ENCODE results near the gene PTPRA. TPM values are rescaled to one million over a fixed set of nuclear protein-coding genes. Genes with fewer than 3 reads are reported as not detected.

Gene PTPRA
- total RNA-seq, 2 donors from 2014 or later: 41.4 to 55.5 TPM

DNA sequence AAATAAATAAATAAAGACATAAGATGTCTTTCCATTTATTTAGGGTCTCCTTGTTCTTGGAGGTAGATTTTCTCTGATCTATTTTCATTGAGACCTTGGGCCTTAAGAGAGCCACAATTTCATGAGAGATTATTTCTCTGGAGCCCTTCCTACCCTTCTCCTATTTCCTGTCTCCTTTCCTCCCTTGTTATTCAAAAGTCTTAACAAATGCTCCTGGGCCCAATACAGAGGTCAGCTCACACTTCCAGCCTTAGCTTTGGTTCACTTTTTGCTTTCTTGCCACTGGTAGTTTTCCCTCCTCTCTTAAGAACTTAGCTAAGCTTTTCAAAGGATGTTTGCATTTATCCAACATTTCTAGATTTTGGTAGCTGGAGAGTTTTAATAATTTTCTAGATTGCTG lies 44.0 kb downstream of the PTPRA start:
- ATAC-seq (no peak), DNase-seq (no peak)
- intact Hi-C loops (cut with DNase I, micrococcal nuclease): no loop called here

- intact Hi-C loops (cut with DNase I, micrococcal nuclease): no loop called here
- ATAC-seq (peak; percentile 61), DNase-seq (no peak)
Measured at GRCh38 chr20:2918096-2919049, 45.1 kb downstream of the PTPRA start.

DNA sequence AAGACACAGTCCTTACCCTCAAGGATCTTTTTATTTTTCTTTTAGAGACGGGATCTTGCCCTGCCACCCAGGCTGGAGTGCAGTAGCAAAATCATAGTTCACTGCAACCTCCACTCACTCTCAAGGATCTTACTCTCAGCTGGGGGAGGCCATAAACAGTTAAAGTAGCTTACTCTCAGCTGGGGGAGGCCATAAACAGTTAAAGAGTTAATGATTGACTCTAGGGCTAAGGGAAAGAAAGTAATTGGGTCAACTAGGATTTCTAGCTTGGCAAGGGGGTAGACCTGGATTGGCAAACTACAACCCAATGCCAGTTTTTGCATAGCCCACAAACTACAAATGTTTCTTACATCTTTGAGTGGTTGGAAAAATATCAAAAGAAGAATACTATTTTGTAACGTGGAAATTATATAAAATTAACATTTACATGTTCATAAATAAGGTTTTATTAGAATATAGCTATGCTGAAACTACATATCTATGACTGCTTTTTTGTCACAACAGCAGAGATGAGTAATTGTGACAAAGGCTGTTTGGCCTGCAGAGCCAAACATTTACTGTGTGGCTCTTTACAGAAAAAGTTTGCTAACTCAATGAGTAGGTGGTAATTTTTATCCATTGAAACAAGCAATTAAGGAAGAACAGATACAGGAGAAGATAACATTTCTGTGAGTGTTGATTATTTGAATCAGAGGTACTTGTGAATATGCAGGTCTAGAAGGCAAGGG lies 46.4 kb downstream of the PTPRA start:
- DNase-seq (no peak), ATAC-seq (peak; percentile 94)
- intact Hi-C loops (cut with DNase I, micrococcal nuclease): no loop called here

- DNase-seq (no peak), ATAC-seq (no peak)
- intact Hi-C loops (cut with DNase I, micrococcal nuclease): no loop called here
Measured at GRCh38 chr20:2920473-2920872, 47.2 kb downstream of the PTPRA start.

GRCh38 chr20:2921506-2921905 lies 48.2 kb downstream of the PTPRA start:
- DNase-seq (no peak), ATAC-seq (no peak)
- intact Hi-C loops (cut with DNase I, micrococcal nuclease): no loop called here

DNA sequence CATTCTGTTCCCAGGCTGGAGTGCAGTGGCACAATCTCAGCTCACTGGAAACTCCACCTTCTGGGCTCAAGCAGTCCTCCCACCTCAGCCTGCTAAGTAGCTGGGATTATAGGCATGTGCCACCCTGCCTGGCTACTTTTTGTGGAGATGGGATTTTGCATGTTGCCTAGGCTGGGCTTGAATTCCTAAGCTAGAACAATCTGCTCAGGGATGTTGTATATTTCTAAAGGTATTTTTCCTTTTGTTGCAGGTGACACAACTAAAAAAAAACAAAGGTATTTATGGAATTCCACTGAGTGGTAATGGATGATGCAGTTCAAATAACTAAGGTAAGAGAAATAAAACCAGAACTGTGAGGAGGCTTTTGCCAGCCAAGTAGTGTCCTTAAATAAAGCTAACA lies 49.7 kb downstream of the PTPRA start:
- intact Hi-C loops (cut with DNase I, micrococcal nuclease): no loop called here
- ATAC-seq (no peak), DNase-seq (no peak)

DNA sequence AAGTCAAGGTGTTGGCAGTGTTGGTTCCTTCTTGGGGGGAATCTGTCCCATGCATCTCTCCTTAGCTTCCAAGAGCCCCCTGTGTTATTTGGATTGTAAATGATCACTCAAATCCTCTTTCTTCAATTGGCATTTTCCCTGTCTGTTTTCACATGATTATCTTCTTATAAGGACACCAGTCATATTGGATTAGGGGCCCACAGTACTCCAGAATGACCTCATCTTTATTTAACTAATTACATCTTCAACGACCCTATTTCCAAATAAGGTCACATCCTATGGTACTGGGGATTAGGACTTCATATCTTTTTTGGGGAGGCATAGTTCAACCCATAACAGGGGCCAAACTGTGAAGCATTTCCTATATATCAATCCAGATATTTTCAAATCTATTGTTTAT lies 57.3 kb downstream of the PTPRA start:
- no peak for ATAC-seq
- intact Hi-C loops (cut with DNase I, micrococcal nuclease): no loop called here
- no peak for DNase-seq

DNA sequence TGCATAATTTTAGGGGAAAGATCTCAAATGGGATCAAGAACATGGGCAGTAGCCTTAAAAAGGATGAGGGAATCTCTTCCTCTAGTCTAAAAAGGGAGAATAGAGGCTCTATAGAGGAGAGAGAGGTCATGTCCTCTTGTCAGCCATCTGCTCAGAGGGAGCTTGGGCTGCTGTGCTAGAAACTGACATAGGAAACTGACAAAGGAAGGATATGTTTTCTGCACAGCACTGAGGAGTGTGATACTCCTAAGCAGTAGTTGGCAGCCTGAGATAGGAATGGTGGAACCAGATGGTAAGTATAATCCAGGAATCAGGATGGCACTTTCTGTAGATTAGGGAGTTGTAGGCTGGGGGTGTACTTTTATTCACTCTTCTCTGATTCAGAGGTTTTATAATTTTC lies 59.2 kb downstream of the PTPRA start:
- no peak for DNase-seq
- ATAC-seq: no peak
- intact Hi-C loops (cut with DNase I, micrococcal nuclease): no loop called here

DNA sequence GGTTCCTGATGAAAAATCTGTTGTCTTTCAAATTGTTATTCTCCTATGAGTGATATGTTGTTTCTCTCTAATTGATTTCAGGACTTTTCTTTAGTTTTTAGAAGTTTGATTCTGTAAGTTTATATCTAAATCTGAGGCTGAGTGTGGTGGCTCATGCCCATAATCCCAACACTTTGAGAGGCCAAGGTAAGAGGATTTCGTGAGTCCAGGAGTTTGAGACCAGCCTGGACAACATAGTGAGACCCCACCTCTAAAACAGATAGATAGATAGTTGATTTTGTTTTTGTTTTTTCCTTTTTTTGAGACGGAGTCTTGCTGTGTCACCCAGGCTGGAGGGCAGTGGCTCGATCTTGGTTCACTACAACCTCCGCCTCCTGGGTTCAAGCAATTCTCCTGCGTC lies 64.6 kb downstream of the PTPRA start:
- ATAC-seq (no peak), DNase-seq (no peak)
- intact Hi-C loops (cut with DNase I, micrococcal nuclease): no loop called here

DNA sequence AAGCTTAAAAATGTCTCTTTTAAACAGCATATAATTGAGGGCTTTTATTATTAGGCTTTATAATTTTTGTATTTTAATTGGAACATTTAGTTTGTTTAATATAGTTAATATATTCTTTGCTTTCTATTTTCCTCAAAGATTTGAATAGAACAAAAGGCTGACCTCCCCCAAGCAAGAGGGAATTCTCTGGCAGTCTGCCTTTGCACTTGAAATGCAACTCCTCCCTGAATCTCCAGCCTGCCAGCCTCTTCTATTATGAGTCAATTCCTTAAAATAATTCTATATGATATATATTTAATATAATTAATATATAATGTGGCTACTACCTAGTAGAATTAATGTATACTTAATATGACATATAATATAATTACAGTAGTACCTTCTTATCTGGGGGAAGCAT lies 69.2 kb downstream of the PTPRA start:
- intact Hi-C loops (cut with DNase I, micrococcal nuclease): no loop called here

GRCh38 chr20:2946988-2947961 lies 74.0 kb downstream of the PTPRA start:
- ATAC-seq: peak; percentile 30
- intact Hi-C loops (cut with DNase I, micrococcal nuclease): no loop called here
- DNase-seq: no peak

More for the DNA sequence above, 69.2 kb downstream of the PTPRA start:
- DNase-seq: no peak
- no peak for ATAC-seq

DNA sequence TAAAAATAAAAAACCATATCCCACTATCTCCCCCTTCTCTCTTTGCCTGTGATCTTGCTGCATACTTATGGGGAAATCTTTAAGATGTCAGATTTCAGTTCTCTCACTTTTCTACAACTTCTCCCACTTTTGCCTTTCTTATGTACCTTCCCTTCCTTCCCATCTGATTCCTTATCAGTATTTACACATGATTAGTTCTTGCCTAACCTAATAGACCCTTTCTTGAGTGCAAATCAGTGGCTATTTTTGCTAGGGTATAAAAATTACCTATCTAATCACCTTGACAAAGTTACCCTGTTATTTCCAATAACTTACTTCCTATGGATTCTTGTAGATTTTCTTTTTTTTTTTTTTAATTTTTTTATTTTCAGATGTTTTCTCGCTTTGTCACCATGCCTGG lies 75.7 kb downstream of the PTPRA start:
- DNase-seq (no peak), ATAC-seq (no peak)
- intact Hi-C loops (cut with DNase I, micrococcal nuclease): no loop called here

GRCh38 chr20:2952766-2953165 lies 79.5 kb downstream of the PTPRA start:
- ATAC-seq (no peak), DNase-seq (no peak)
- intact Hi-C loops (cut with DNase I, micrococcal nuclease): no loop called here

- ATAC-seq (no peak), DNase-seq (no peak)
- intact Hi-C loops (cut with DNase I, micrococcal nuclease): no loop called here
Measured at GRCh38 chr20:2955257-2955970, 82.1 kb downstream of the PTPRA start.

DNA sequence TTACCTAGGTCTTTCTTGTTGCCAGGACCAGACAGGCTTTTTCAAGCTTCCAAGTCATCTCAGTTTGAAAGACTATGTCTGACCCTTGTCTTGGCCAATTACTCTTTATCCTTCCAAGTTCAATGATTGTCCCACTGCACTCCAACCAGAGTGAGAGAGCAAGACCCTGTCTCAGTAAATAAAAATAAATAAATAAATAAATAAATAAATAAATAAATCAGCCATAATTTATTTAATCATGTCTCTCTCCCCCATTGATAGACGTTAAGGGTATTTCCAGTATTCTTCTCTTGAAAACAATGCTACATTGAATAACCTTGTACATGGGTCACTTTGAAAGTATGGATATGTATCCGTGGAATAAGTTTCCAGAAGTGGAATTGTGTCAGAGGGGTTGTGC lies 83.2 kb downstream of the PTPRA start:
- DNase-seq (no peak), ATAC-seq (no peak)
- intact Hi-C loops (cut with DNase I, micrococcal nuclease): no loop called here

GRCh38 chr20:2967841-2968240 lies 94.6 kb downstream of the PTPRA start:
- intact Hi-C loops (cut with DNase I, micrococcal nuclease): no loop called here
- ATAC-seq: no peak
- no peak for DNase-seq

DNA sequence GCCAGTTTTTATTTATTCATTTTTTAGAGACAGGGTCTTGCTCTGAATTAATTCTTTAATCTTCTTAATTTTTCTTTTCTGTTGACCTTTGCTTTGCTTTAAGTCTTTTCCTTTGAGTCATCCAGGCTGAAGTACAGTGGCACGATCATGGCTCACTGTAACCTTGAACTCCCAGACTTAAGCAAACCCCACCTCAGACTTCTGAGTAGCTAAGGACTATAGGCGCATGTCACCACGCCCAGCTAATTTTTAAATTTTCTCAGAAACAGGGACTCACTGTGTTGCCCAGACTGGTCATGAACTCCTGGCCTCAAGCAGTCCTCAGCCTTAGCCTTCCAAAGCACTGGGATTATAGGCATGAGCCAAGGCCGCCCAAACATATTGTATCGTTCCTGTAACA lies 98.8 kb downstream of the PTPRA start:
- DNase-seq (no peak), ATAC-seq (no peak)
- intact Hi-C loops (cut with DNase I, micrococcal nuclease): no loop called here

- no peak for DNase-seq
- ATAC-seq: no peak
- intact Hi-C loops (cut with DNase I, micrococcal nuclease): no loop called here
Measured at GRCh38 chr20:2973574-2973973, 100.3 kb downstream of the PTPRA start.

GRCh38 chr20:2978519-2978918 lies 105.2 kb downstream of the PTPRA start:
- ATAC-seq (no peak), DNase-seq (no peak)
- intact Hi-C loops (cut with DNase I, micrococcal nuclease): no loop called here
